Activated T-cell treated with anti-CD3 and anti-CD28 coated beads for 24 hours (primary cell): Measurements from ENCODE around the gene GDF10.

Experiments
- DNase-seq: peaks from one replicate; pipeline ENCODE4 v3.0.0-alpha.2; 2020; ENCODE audit warnings: low read depth

GDF10 gene

GRCh38 chr10:47335906-47336305, 35.9 kb downstream of the GDF10 start:
- no peak for DNase-seq

GRCh38 chr10:47336387-47337134, 36.6 kb downstream of the GDF10 start:
- no peak for DNase-seq

- no peak for DNase-seq
Observed at GRCh38 chr10:47337310-47337709, 37.3 kb downstream of the GDF10 start.

GRCh38 chr10:47339186-47339735, 39.3 kb downstream of the GDF10 start:
- no peak for DNase-seq

- no peak for DNase-seq
Observed at GRCh38 chr10:47339759-47340607, 40.0 kb downstream of the GDF10 start.

- DNase-seq: peak; percentile 55
Observed at GRCh38 chr10:47340608-47341170, 40.7 kb downstream of the GDF10 start.

- no peak for DNase-seq
Observed at GRCh38 chr10:47344996-47345870, 45.2 kb downstream of the GDF10 start.

GRCh38 chr10:47346581-47347302, 46.7 kb downstream of the GDF10 start:
- no peak for DNase-seq

- no peak for DNase-seq
Observed at GRCh38 chr10:47347303-47347675, 47.3 kb downstream of the GDF10 start.

- DNase-seq: no peak
Observed at GRCh38 chr10:47348138-47348651, 48.2 kb downstream of the GDF10 start, which contains the start of gene RBP3. TSS of gene RBP3 (plus strand) at chr10:47348363. CDS start at chr10:47348485, 122 bp downstream.

- no peak for DNase-seq
Observed at GRCh38 chr10:47348661-47349470, 48.9 kb downstream of the GDF10 start.

GRCh38 chr10:47349516-47349915, 49.5 kb downstream of the GDF10 start:
- DNase-seq: no peak

- no peak for DNase-seq
Observed at GRCh38 chr10:47349941-47350371, 50.0 kb downstream of the GDF10 start.

- DNase-seq: no peak
Observed at GRCh38 chr10:47350671-47351640, 51.0 kb downstream of the GDF10 start.

- DNase-seq: no peak
Observed at GRCh38 chr10:47351899-47352815, 52.2 kb downstream of the GDF10 start.

GRCh38 chr10:47353351-47353750, 53.4 kb downstream of the GDF10 start:
- no peak for DNase-seq

- no peak for DNase-seq
Observed at GRCh38 chr10:47354165-47354564, 54.2 kb downstream of the GDF10 start.
